RWPE2 (cell line): ENCODE measurements around the gene HNRNPH1.

Experiments
- ATAC-seq: fragments of 200-7000 bp; cut with Tn5 transposase; 3 replicates; pipeline ENCODE4 v1.9.1; 2021; ENCODE audit warnings: low read depth
- DNase-seq: peaks from one replicate; pipeline ENCODE4 v3.0.0-alpha.2; 2020; ENCODE audit warnings: low spot score
- H3K27ac ChIP-seq: fragments of 450-650 bp; 2 replicates; pipeline ENCODE4 v1.5.1; 2017; ENCODE audit warnings: mild to moderate bottlenecking; ENCODE audit not compliant: poor library complexity, severe bottlenecking
- H3K27me3 ChIP-seq: fragments of 250-450 bp; sonication (Bioruptor Pico); 2 replicates; pipeline ENCODE4 v1.5.1; 2021; ENCODE audit warnings: mild to moderate bottlenecking, moderate library complexity; ENCODE audit not compliant: insufficient read depth, poor library complexity, severe bottlenecking
- H3K36me3 ChIP-seq: fragments of 250-450 bp; sonication (Bioruptor Pico); 2 replicates; pipeline ENCODE4 v1.5.1; 2020; ENCODE audit warnings: low read depth, mild to moderate bottlenecking, moderate library complexity
- H3K4me1 ChIP-seq: fragments of 250-450 bp; sonication (Bioruptor Pico); 2 replicates; pipeline ENCODE4 v1.5.1; 2021; ENCODE audit warnings: mild to moderate bottlenecking, moderate library complexity; ENCODE audit not compliant: insufficient read depth, poor library complexity, severe bottlenecking
- H3K4me3 ChIP-seq: fragments of 250-450 bp; sonication (Bioruptor Pico); 2 replicates; pipeline ENCODE4 v1.5.1; 2021; ENCODE audit warnings: mild to moderate bottlenecking, moderate library complexity; ENCODE audit not compliant: severe bottlenecking
- H3K9me3 ChIP-seq: fragments of 250-450 bp; sonication (Bioruptor Pico); 2 replicates; pipeline ENCODE4 v1.5.1; 2021; ENCODE audit warnings: mild to moderate bottlenecking, moderate library complexity; ENCODE audit not compliant: severe bottlenecking
- CTCF ChIP-seq: fragments of 450-650 bp; IDR thresholded peaks from one replicate; pipeline ENCODE4 v1.5.1; 2017; ENCODE audit warnings: mild to moderate bottlenecking, moderate library complexity; ENCODE audit not compliant: poor library complexity, severe bottlenecking

Gene HNRNPH1

GRCh38 chr5:179599100-179599499, 24.4 kb downstream of the HNRNPH1 start:
- DNase-seq (no peak), ATAC-seq (no peak; the same call in 2 of the 3 replicates)
- Histone ChIP-seq H3K27me3 (no peaks in the 10 kb centered on the region), H3K36me3 (peaks cover 78% of the 10 kb centered on the region), H3K4me1 (no peaks in the 10 kb centered on the region), H3K4me3 (no peak overlapping the region), H3K27ac (no peak overlapping the region), H3K9me3 (no peaks in the 10 kb centered on the region)
- no peak for TF ChIP-seq CTCF

GRCh38 chr5:179596421-179596820, 27.1 kb downstream of the HNRNPH1 start:
- Histone ChIP-seq H3K27me3 (no peaks in the 10 kb centered on the region), H3K4me1 (no peaks in the 10 kb centered on the region), H3K27ac (no peak overlapping the region), H3K9me3 (no peaks in the 10 kb centered on the region), H3K4me3 (no peak overlapping the region), H3K36me3 (peaks cover 83% of the 10 kb centered on the region)
- no peak for TF ChIP-seq CTCF
- DNase-seq, result no peak
- ATAC-seq, result no peak

- TF ChIP-seq CTCF, result no peak
- no peaks in the 10 kb centered on the region for H3K27me3 ChIP-seq
- H3K4me3 ChIP-seq, result no peak overlapping the region
- DNase-seq (no peak), ATAC-seq (no peak)
- H3K36me3 ChIP-seq, result peaks cover 86% of the 10 kb centered on the region
- H3K27ac ChIP-seq, result no peak overlapping the region
- no peaks in the 10 kb centered on the region for H3K9me3 ChIP-seq
- H3K4me1 ChIP-seq, result no peaks in the 10 kb centered on the region
Observed at GRCh38 chr5:179595916-179596315, 27.6 kb downstream of the HNRNPH1 start.

- Histone ChIP-seq H3K27me3 (no peaks in the 10 kb centered on the region), H3K4me3 (no peak overlapping the region), H3K4me1 (no peaks in the 10 kb centered on the region), H3K27ac (no peak overlapping the region), H3K36me3 (peaks cover 84% of the 10 kb centered on the region), H3K9me3 (no peaks in the 10 kb centered on the region)
- DNase-seq (no peak), ATAC-seq (no peak; the same call in 2 of the 3 replicates)
- no peak for TF ChIP-seq CTCF
Observed at GRCh38 chr5:179588166-179588565, 35.3 kb downstream of the HNRNPH1 start.

- H3K27ac ChIP-seq, result no peak overlapping the region
- no peak for DNase-seq
Observed at GRCh38 chr5:179585941-179586401, 37.5 kb downstream of the HNRNPH1 start.

More at GRCh38 chr5:179585941-179586401, 37.5 kb downstream of the HNRNPH1 start:
- no peaks in the 10 kb centered on the region for H3K9me3 ChIP-seq
- no peak overlapping the region for H3K4me3 ChIP-seq
- no peak; the same call in 2 of the 3 replicates for ATAC-seq
- H3K36me3 ChIP-seq, result peaks cover 83% of the 10 kb centered on the region
- no peaks in the 10 kb centered on the region for H3K4me1 ChIP-seq
- H3K27me3 ChIP-seq, result no peaks in the 10 kb centered on the region
- TF ChIP-seq CTCF, result no peak
